BJ (cell line): ENCODE data around the gene EPB41. TPM values are rescaled to one million over a fixed set of nuclear protein-coding genes. Genes with fewer than 3 reads are reported as not detected.

Source experiments
- CTCF ChIA-PET: fragments of 350-600 bp; formaldehyde crosslinking; extraction: SDS; loops from one replicate; lab custom pipeline; 2021; ENCODE audit warnings: antibody characterized with exemption, inconsistent platforms; lab: Yijun Ruan, JAX
- POLR2A ChIA-PET: fragments of 300-600 bp; sonication (Branson Sonifier 250); formaldehyde crosslinking; extraction: SDS; loops from one replicate; lab custom pipeline; 2021; ENCODE audit warnings: antibody characterized with exemption; lab: Charles Lee
- DNase-seq: peaks from one replicate; pipeline ENCODE4 v3.0.0-alpha.2; 2011; ENCODE audit warnings: low read depth
- H3K27me3 ChIP-seq: 2 replicates; pipeline ENCODE4 v1.6.0; 2011; ENCODE audit warnings: low read length; ENCODE audit not compliant: control insufficient read depth, insufficient read depth
- H3K36me3 ChIP-seq: 2 replicates; pipeline ENCODE4 v1.5.1; 2011; ENCODE audit warnings: low read length; ENCODE audit not compliant: control insufficient read depth, insufficient read depth
- H3K4me3 ChIP-seq: 2 replicates; pipeline ENCODE4 v1.5.1; 2011; ENCODE audit warnings: low read depth, mild to moderate bottlenecking, control low read depth, low read length
- polyA plus RNA-seq: library from polyadenylated mRNA; depleted of rRNA; stranded (reverse); fragments of >200 nt; gene quantifications from 2 replicates; pipeline ENCODE4 v1.2.3, GENCODE V29; 2011
- TF ChIP-seq, protein P1 (sequence below): IDR thresholded peaks from 2 replicates; pipeline ENCODE4 v1.5.1; 2011; ENCODE audit warnings: low read depth, mild to moderate bottlenecking, control low read depth, inconsistent platforms, low read length, moderate library complexity; ENCODE audit not compliant: insufficient read depth

Gene EPB41
- polyA plus RNA-seq, 1 experiment: 7.5 TPM

DNA sequence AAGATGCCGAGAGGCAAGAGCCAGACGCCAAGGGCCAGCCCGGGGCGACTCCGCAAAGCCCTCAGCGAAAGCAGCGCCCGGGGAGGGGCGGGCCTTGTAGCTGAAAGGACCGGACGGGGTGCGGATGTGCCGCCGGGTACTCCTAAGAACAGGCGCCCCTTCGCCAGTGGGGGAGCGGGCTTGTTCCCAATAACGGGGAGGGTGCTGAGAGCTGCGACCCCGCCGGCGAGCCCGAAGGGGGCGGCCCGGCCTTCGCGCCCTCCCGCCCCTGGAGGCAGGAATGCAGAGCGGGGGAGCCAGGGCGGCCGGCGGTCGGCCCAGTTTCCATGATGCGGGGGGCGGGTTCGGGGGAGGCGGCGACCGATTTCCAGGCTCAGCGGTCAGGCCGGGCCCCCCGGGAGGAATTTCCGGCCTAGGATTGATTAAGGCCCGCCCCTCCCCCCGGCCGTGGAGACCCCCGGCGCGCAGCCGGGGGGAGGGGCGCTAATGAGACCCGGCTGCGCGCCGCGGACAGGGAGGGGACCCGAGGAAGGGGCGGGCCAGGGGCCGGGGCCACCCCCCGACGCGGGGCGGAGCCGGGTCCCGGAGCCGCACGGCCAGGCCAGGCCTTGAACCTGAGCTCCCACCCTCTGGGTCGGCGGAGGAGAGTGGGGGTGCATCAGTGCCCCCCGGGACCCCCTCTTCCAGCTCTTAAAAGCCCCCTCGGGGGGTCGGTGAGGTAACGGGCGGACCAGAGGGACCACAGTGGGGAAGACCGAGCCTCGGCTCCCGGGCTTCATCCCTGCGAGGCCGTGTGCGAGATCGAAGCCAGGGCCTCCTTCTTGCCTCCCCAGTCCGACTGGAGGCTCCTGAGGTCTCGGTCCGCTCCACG, 210.2 kb downstream of the EPB41 start:
- H3K4me3 ChIP-seq: peak overlapping the region; percentile 79
- 0 out of 2 replicates have a peak, but pooled peaks cover 2% of the 10 kb centered on the region for H3K27me3 ChIP-seq
- no peak for DNase-seq
- CTCF ChIA-PET: interaction anchor here (0.7 to 2.8 kb wide), 9 partner anchors 10 to 247 kb away, joined by 3 to 16 read pairs (median 4); no protein-coding TSS in a partner anchor
- TF ChIP-seq, protein P1, sequence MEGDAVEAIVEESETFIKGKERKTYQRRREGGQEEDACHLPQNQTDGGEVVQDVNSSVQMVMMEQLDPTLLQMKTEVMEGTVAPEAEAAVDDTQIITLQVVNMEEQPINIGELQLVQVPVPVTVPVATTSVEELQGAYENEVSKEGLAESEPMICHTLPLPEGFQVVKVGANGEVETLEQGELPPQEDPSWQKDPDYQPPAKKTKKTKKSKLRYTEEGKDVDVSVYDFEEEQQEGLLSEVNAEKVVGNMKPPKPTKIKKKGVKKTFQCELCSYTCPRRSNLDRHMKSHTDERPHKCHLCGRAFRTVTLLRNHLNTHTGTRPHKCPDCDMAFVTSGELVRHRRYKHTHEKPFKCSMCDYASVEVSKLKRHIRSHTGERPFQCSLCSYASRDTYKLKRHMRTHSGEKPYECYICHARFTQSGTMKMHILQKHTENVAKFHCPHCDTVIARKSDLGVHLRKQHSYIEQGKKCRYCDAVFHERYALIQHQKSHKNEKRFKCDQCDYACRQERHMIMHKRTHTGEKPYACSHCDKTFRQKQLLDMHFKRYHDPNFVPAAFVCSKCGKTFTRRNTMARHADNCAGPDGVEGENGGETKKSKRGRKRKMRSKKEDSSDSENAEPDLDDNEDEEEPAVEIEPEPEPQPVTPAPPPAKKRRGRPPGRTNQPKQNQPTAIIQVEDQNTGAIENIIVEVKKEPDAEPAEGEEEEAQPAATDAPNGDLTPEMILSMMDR: peak; percentile 69
- peaks cover 7% of the 10 kb centered on the region for H3K36me3 ChIP-seq
- POLR2A ChIA-PET: interaction anchor here (0.5 to 1.0 kb wide), 2 partner anchors 56 to 1977 kb away, joined by 3 to 4 read pairs; no protein-coding TSS in a partner anchor

DNA sequence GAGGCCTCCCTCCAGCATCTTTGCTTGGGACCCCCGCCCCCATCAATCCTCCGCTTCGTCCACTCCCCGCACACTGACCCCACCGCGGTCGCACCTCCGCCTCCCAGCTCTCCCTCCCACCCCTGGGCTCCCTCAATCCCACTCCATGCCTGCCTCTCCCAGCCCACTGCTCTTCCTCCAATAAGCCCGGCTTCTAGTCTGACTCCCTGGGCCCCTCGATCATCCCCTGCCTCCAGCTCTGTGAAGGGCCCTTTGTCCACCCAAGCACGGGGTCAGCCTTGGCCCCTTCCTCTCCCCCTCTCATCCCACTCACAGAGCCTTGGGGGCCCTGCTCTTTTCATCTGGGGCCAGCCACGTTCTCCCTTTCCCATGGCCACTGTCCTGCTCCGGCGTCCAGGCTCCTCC, 210.9 kb downstream of the EPB41 start:
- POLR2A ChIA-PET: interaction anchor here (1.0 kb wide), 1 partner anchor 56 kb away, joined by 3 read pairs; no protein-coding TSS in a partner anchor
- no peak for DNase-seq
- TF ChIP-seq, protein P1: no peak
- peak overlapping the region; percentile 79 for H3K4me3 ChIP-seq
- 0 out of 2 replicates have a peak, but pooled peaks cover 2% of the 10 kb centered on the region for H3K27me3 ChIP-seq
- CTCF ChIA-PET: interaction anchor here (1.0 to 2.8 kb wide), 6 partner anchors 9 to 248 kb away, joined by 3 to 16 read pairs (median 4); no protein-coding TSS in a partner anchor
- peaks cover 7% of the 10 kb centered on the region for H3K36me3 ChIP-seq

DNA sequence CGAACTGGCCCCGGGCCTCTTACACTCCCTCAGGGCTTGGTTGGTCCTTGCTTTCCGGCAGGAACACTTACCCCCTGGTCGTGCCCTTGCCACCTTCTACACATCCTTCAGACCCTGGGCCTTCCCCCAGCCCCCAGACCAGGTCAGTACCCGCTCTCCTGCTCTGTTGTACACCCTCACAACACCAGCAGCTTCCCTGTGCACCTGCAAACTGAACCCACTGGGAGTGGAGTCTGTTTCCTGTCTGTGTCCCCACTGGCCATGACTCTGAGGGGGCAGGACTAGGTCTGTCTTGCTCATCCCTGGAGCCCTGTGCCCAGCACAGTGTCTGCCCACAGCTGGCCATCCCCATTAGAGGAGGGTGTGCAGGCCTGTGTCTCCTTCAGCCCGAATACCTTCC, 211.4 kb downstream of the EPB41 start:
- DNase-seq: no peak
- CTCF ChIA-PET: interaction anchor here (1.4 kb wide), 1 partner anchor 249 kb away, joined by 3 read pairs; no protein-coding TSS in a partner anchor
- POLR2A ChIA-PET: no interaction called here

DNA sequence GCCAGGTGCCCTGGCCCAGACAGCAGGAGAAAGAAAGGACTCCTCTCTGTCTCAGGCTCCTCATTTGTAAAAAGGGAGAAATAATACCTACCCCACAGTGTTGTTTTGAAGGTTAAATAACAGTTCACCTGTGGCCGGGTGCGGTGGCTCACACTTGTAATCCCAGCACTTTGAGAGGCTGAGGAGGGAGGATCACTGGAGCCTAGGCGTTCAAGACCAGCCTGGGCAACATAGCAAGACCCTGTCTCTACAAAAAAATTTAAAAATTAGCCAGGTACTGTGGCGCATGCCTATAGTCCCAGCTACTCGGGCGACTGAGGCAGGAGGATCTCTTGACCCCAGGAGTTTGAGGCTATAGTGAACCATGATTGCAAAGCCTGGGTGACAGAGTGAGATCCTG, 211.8 kb downstream of the EPB41 start:
- TF ChIP-seq, protein P1: no peak
- ChIA-PET CTCF (interaction anchor here (0.8 kb wide), 1 partner anchor 71 kb away, joined by 3 read pairs; no protein-coding TSS in a partner anchor), POLR2A (no interaction called here)
- H3K4me3 ChIP-seq: no peak overlapping the region
- no peaks in the 10 kb centered on the region for H3K36me3 ChIP-seq
- DNase-seq: no peak
- H3K27me3 ChIP-seq: 0 out of 2 replicates have a peak, but pooled peaks cover 2% of the 10 kb centered on the region

More for the DNA sequence above, 211.4 kb downstream of the EPB41 start:
- no peak overlapping the region for H3K4me3 ChIP-seq
- 0 out of 2 replicates have a peak, but pooled peaks cover 2% of the 10 kb centered on the region for H3K27me3 ChIP-seq
- TF ChIP-seq, protein P1: no peak
- peaks cover 3% of the 10 kb centered on the region for H3K36me3 ChIP-seq

DNA sequence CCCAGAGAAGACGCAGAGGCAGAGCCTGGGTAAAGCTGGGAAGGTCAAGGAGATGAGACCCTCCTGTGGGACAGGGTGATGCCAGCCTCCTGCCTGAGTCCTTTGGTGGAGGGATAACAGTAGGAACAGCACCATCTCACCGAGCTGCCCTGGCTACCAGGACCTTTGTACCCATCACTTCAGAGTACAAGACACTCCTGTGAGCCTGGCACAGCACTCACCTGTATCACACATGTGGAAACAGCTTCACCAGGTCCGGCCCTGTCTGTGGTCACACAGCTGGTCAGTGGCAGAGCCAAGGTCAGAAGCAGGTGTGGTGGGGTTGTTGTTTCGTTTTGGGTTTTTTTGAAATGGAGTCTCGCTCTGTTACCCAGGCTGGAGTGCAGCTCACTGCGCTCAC, 214.4 kb downstream of the EPB41 start:
- H3K36me3 ChIP-seq: no peaks in the 10 kb centered on the region
- 0 out of 2 replicates have a peak, but pooled peaks cover 2% of the 10 kb centered on the region for H3K27me3 ChIP-seq
- ChIA-PET POLR2A (interaction anchor here (0.7 kb wide), 1 partner anchor 10 kb away, joined by 3 read pairs; no protein-coding TSS in a partner anchor), CTCF (interaction anchor here (1.0 kb wide), 1 partner anchor 79 kb away, joined by 3 read pairs; no protein-coding TSS in a partner anchor)
- H3K4me3 ChIP-seq: no peak overlapping the region
- DNase-seq: no peak
- TF ChIP-seq, protein P1: no peak
